Measurements from ENCODE around the gene OVOL3.

Gene OVOL3

GRCh38 chr19:36089847-36090246, 21.1 kb upstream of the OVOL3 start:
- H3K9me3 Mint-ChIP-seq = no peaks in the 10 kb centered on the region
- H3K36me3 Mint-ChIP-seq (ENCODE audit: insufficient read depth) = peaks cover 2% of the 10 kb centered on the region
- H3K4me1 Mint-ChIP-seq (ENCODE audit: low read depth in 2 of 2) = peaks cover 0 to 5% of the 10 kb centered on the region in 2 donors
- H3K4me3 Mint-ChIP-seq = no peak overlapping the region
- H3K27ac Mint-ChIP-seq = peak overlapping the region in 1 of 2 donors; percentile 10
- DNase-seq (no peak), ATAC-seq (replicated peaks) (no peak)
- no peaks in the 10 kb centered on the region for H3K27me3 Mint-ChIP-seq

GRCh38 chr19:36090910-36091695, 19.8 kb upstream of the OVOL3 start:
- no peak for DNase-seq
- Mint-ChIP-seq H3K27ac (no peak overlapping the region), H3K36me3 (ENCODE audit: insufficient read depth) (peaks cover 2% of the 10 kb centered on the region), H3K9me3 (no peaks in the 10 kb centered on the region), H3K4me1 (ENCODE audit: low read depth in 2 of 2) (peaks cover 0 to 5% of the 10 kb centered on the region in 2 donors), H3K4me3 (no peak overlapping the region), H3K27me3 (no peaks in the 10 kb centered on the region)
- no peak for ATAC-seq (replicated peaks)

DNA sequence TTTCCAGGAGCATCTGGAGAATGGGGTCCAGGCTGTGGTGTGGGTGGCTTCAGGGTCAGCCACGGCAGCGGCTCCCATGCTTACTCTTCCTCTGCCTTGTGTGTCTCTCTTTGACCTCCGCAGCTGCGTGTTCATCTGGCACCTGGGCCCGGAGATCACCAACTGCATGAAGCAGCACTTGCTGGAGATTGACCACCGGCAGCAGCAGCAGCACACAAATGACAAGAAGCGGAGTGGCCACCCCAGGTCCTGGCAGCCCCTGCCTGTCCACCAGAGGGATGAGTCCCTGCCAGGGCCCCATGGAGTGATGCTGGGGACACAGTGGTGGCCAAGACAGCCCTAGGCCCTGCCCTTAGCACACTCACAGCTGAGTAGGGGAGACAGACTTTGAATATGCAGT, 18.4 kb upstream of the OVOL3 start:
- no peaks in the 10 kb centered on the region for H3K27me3 Mint-ChIP-seq
- H3K4me1 Mint-ChIP-seq (ENCODE audit: low read depth in 2 of 2) = peaks cover 0 to 5% of the 10 kb centered on the region in 2 donors
- H3K27ac Mint-ChIP-seq = peak overlapping the region in 1 of 2 donors; percentile 82
- ATAC-seq (replicated peaks) = no peak
- H3K36me3 Mint-ChIP-seq (ENCODE audit: insufficient read depth) = peaks cover 2% of the 10 kb centered on the region
- H3K9me3 Mint-ChIP-seq = no peaks in the 10 kb centered on the region
- H3K4me3 Mint-ChIP-seq = no peak overlapping the region
- DNase-seq = no peak

- Mint-ChIP-seq H3K27ac (peak overlapping the region in 1 of 2 donors; percentile 82), H3K4me1 (ENCODE audit: low read depth in 2 of 2) (peaks cover 0 to 5% of the 10 kb centered on the region in 2 donors), H3K36me3 (ENCODE audit: insufficient read depth) (peaks cover 2% of the 10 kb centered on the region), H3K27me3 (no peaks in the 10 kb centered on the region), H3K4me3 (no peak overlapping the region), H3K9me3 (no peaks in the 10 kb centered on the region)
- ATAC-seq (replicated peaks) (no peak), DNase-seq (no peak)
Observed at GRCh38 chr19:36093146-36093662, 17.7 kb upstream of the OVOL3 start.

GRCh38 chr19:36093687-36094086, 17.3 kb upstream of the OVOL3 start:
- peaks cover 0 to 5% of the 10 kb centered on the region in 2 donors for H3K4me1 Mint-ChIP-seq (ENCODE audit: low read depth in 2 of 2)
- no peaks in the 10 kb centered on the region for H3K9me3 Mint-ChIP-seq
- no peak for DNase-seq
- H3K27ac Mint-ChIP-seq = peak overlapping the region in 1 of 2 donors; percentile 41
- peaks cover 2% of the 10 kb centered on the region for H3K36me3 Mint-ChIP-seq (ENCODE audit: insufficient read depth)
- no peak for ATAC-seq (replicated peaks)
- no peaks in the 10 kb centered on the region for H3K27me3 Mint-ChIP-seq
- no peak overlapping the region for H3K4me3 Mint-ChIP-seq

GRCh38 chr19:36097036-36097435, 13.9 kb upstream of the OVOL3 start:
- Mint-ChIP-seq H3K4me1 (ENCODE audit: low read depth in 2 of 2) (peaks cover 0 to 5% of the 10 kb centered on the region in 2 donors), H3K27ac (no peak overlapping the region), H3K4me3 (no peak overlapping the region), H3K36me3 (ENCODE audit: insufficient read depth) (peaks cover 2% of the 10 kb centered on the region), H3K9me3 (no peaks in the 10 kb centered on the region), H3K27me3 (no peaks in the 10 kb centered on the region)
- DNase-seq = no peak
- no peak for ATAC-seq (replicated peaks)

- no peak overlapping the region for H3K27ac Mint-ChIP-seq
- peaks cover 6% of the 10 kb centered on the region for H3K36me3 Mint-ChIP-seq (ENCODE audit: insufficient read depth)
- H3K27me3 Mint-ChIP-seq = no peaks in the 10 kb centered on the region
- ATAC-seq (replicated peaks) (no peak), DNase-seq (no peak)
- H3K9me3 Mint-ChIP-seq = no peaks in the 10 kb centered on the region
- no peak overlapping the region for H3K4me3 Mint-ChIP-seq
- no peaks in the 10 kb centered on the region for H3K4me1 Mint-ChIP-seq (ENCODE audit: low read depth in 2 of 2)
Observed at GRCh38 chr19:36099166-36099785, 11.7 kb upstream of the OVOL3 start.

GRCh38 chr19:36100476-36100875, 10.5 kb upstream of the OVOL3 start:
- DNase-seq (no peak), ATAC-seq (replicated peaks) (no peak)
- peaks cover 6% of the 10 kb centered on the region for H3K36me3 Mint-ChIP-seq (ENCODE audit: insufficient read depth)
- no peak overlapping the region for H3K4me3 Mint-ChIP-seq
- no peaks in the 10 kb centered on the region for H3K27me3 Mint-ChIP-seq
- peak overlapping the region; percentile 44 to 49 for H3K27ac Mint-ChIP-seq
- H3K9me3 Mint-ChIP-seq = no peaks in the 10 kb centered on the region
- no peaks in the 10 kb centered on the region for H3K4me1 Mint-ChIP-seq (ENCODE audit: low read depth in 2 of 2)

DNA sequence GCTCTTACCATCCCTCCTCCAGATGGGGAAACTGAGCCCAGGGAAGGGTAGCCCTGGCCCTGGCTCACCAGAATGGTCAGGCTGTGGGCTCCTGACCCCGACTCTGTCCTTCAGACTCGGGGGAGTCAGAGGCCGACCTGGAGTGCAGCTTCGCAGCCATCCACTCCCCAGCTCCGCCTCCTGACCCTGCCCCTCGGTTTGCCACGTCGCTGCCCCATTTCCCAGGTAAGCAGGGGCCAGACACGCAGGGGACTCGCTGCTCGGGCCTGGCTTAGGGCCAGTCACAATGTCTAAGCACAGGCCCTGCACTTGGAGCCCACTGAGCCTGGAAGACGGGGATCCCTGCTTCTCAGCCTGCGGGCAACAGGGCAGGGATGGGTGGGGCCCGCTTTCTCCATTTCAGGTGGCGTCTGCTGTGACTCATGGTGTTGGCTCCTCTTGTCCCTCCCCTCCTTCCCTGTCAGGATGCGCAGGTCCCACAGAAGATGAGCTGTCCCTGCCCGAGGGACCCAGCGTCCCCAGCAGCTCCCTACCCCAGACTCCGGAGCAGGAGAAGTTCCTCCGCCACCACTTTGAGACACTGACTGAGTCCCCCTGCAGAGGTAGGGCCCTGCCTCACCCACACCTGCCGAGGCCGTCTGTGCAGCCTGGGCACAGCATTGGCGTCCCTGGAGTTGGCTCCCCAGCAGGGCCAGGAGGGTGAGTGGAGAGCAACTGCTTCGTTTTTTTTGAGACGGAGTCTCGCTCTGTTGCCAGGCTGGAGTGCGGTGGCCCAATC, 9.2 kb upstream of the OVOL3 start:
- H3K27ac Mint-ChIP-seq = no peak overlapping the region
- peaks cover 10% of the 10 kb centered on the region for H3K36me3 Mint-ChIP-seq (ENCODE audit: insufficient read depth)
- H3K27me3 Mint-ChIP-seq = no peaks in the 10 kb centered on the region
- DNase-seq (no peak), ATAC-seq (replicated peaks) (no peak)
- H3K4me3 Mint-ChIP-seq = no peak overlapping the region
- no peaks in the 10 kb centered on the region for H3K9me3 Mint-ChIP-seq
- H3K4me1 Mint-ChIP-seq (ENCODE audit: low read depth in 2 of 2) = no peaks in the 10 kb centered on the region

DNA sequence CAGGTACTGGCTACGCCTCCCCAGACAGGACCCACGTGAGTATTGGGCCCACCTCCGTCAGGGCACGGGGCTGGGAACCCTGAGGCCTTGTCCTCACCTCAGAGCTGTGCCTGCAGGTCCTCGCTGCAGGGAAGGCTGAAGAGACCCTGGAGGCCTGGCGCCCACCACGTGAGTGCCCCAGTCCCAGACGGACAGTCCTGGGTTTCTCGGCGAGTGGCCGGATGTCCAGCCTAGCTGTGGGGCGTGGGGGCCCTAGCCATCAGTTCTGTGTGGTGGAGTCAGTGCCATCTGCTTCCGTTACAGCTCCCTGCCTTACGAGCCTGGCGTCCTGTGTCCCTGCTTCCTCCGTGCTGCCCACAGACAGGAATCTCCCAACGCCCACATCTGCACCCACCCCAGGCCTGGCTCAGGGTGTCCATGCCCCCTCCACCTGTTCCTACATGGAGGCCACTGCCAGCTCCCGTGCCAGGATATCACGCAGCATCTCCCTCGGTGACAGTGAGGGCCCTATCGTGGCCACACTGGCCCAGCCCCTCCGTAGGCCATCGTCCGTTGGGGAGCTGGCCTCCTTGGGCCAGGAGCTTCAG, 7.8 kb upstream of the OVOL3 start:
- ATAC-seq (replicated peaks) (no peak), DNase-seq (no peak)
- no peaks in the 10 kb centered on the region for H3K4me1 Mint-ChIP-seq (ENCODE audit: low read depth in 2 of 2)
- H3K4me3 Mint-ChIP-seq = no peak overlapping the region
- peaks cover 14% of the 10 kb centered on the region for H3K36me3 Mint-ChIP-seq (ENCODE audit: insufficient read depth)
- no peaks in the 10 kb centered on the region for H3K9me3 Mint-ChIP-seq
- no peaks in the 10 kb centered on the region for H3K27me3 Mint-ChIP-seq
- no peak overlapping the region for H3K27ac Mint-ChIP-seq

DNA sequence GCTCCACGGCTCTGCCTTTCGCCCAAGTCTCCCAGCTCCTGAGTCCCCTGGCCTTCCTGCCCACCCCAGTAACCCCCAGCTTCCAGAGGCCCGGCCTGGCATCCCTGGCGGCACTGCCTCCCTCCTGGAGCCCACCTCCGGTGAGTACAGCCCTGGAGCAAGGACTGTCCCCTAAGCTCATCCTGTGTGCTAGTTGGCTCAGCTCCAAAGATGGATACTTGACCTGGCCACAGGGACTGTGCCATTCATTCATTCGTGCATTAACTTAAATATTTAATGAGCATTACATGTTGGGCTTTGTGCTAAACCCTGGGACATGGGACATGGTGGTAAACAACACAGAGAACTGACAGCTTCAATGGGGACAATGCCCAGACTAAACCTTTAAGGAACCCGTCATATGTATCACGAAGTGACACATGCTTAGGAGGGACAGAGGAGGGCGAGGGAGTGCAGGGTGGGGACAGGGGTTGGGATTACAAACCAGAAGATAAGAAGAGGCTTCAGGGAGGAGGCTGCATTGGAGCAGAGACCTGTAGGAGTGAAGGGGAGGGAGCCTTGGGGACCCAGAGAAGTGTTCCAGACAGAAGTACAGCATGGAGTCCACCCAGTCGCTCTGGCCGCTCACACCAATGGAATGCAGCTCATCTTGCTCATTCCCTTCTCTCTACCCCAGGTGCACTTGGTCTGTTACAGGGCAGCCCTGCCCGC, 6.9 kb upstream of the OVOL3 start:
- Mint-ChIP-seq H3K27ac (no peak overlapping the region), H3K4me3 (no peak overlapping the region), H3K4me1 (ENCODE audit: low read depth in 2 of 2) (no peaks in the 10 kb centered on the region), H3K36me3 (ENCODE audit: insufficient read depth) (peaks cover 14% of the 10 kb centered on the region), H3K27me3 (no peaks in the 10 kb centered on the region), H3K9me3 (no peaks in the 10 kb centered on the region)
- DNase-seq (no peak), ATAC-seq (replicated peaks) (no peak)

DNA sequence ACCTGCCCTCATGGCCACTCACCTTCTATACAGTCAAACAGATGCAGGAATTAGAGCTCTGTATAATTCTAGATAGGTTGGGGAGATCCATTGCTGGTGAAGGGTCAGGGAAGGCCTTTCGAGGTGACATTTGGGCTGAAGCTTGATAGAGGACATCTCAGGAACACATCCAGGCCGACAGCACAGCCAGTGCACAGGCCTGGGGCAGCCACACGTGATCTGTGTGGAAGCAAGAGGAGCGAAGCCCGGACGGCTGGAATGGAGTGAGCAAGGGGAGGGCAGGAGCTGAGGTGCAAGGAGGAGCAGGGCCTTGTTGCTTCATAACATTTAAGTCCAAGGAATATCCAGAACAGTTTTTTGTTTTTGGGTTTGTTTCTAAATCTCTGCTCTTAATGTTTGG, 4.5 kb upstream of the OVOL3 start:
- Mint-ChIP-seq H3K27me3 (no peaks in the 10 kb centered on the region), H3K4me1 (ENCODE audit: low read depth in 2 of 2) (no peaks in the 10 kb centered on the region), H3K9me3 (no peaks in the 10 kb centered on the region), H3K36me3 (ENCODE audit: insufficient read depth) (peaks cover 20% of the 10 kb centered on the region), H3K4me3 (no peak overlapping the region), H3K27ac (peak overlapping the region; percentile 21 to 23)
- DNase-seq (no peak), ATAC-seq (replicated peaks) (no peak)

- H3K4me3 Mint-ChIP-seq = no peak overlapping the region
- H3K4me1 Mint-ChIP-seq (ENCODE audit: low read depth in 2 of 2) = no peaks in the 10 kb centered on the region
- ATAC-seq (replicated peaks) (no peak), DNase-seq (no peak)
- no peaks in the 10 kb centered on the region for H3K9me3 Mint-ChIP-seq
- H3K36me3 Mint-ChIP-seq (ENCODE audit: insufficient read depth) = peaks cover 22% of the 10 kb centered on the region
- H3K27ac Mint-ChIP-seq = no peak overlapping the region
- H3K27me3 Mint-ChIP-seq = no peaks in the 10 kb centered on the region
Observed at GRCh38 chr19:36106991-36107390, 4.0 kb upstream of the OVOL3 start.

All from effector memory CD8-positive, alpha-beta T cell (primary cell).